GM19193 (cell line): ENCODE data around the gene SH3PXD2A.

Experiments used
- POLR2A ChIP-seq: IDR thresholded peaks from 4 replicates; pipeline ENCODE4 v1.6.1; 2011; ENCODE audit not compliant: insufficient read depth, insufficient read length; ENCODE audit errors: extremely low read depth

SH3PXD2A gene

GRCh38 chr10:103614306-103615158 lies 240.8 kb downstream of the SH3PXD2A start:
- TF ChIP-seq POLR2A = no peak

- TF ChIP-seq POLR2A = no peak
Observed at GRCh38 chr10:103613616-103614015, 241.8 kb downstream of the SH3PXD2A start.

GRCh38 chr10:103612462-103613365 lies 242.7 kb downstream of the SH3PXD2A start:
- no peak for TF ChIP-seq POLR2A

GRCh38 chr10:103610921-103611511 lies 244.4 kb downstream of the SH3PXD2A start:
- no peak for TF ChIP-seq POLR2A

GRCh38 chr10:103610083-103610472 lies 245.3 kb downstream of the SH3PXD2A start:
- TF ChIP-seq POLR2A = no peak

GRCh38 chr10:103609231-103610082 lies 245.9 kb downstream of the SH3PXD2A start:
- TF ChIP-seq POLR2A = no peak

- TF ChIP-seq POLR2A = no peak
Observed at GRCh38 chr10:103605359-103606096, 249.8 kb downstream of the SH3PXD2A start.

GRCh38 chr10:103603382-103603781 lies 252.0 kb downstream of the SH3PXD2A start:
- no peak for TF ChIP-seq POLR2A

GRCh38 chr10:103602852-103603155 lies 252.6 kb downstream of the SH3PXD2A start:
- no peak for TF ChIP-seq POLR2A

- no peak for TF ChIP-seq POLR2A
Observed at GRCh38 chr10:103602028-103602851, 253.1 kb downstream of the SH3PXD2A start.

GRCh38 chr10:103600956-103601569 lies 254.3 kb downstream of the SH3PXD2A start:
- TF ChIP-seq POLR2A = no peak

GRCh38 chr10:103600325-103600724 lies 255.1 kb downstream of the SH3PXD2A start:
- TF ChIP-seq POLR2A = no peak

- no peak for TF ChIP-seq POLR2A
Observed at GRCh38 chr10:103599907-103600306, 255.5 kb downstream of the SH3PXD2A start.
